HUES6 (cell line): Measurements from ENCODE around the gene DCC.

Source experiments
- H3K27ac ChIP-seq: 2 replicates; pipeline ENCODE4 v1.7.0; 2013; ENCODE audit warnings: low read depth, mild to moderate bottlenecking, low read length, inconsistent platforms
- H3K27me3 ChIP-seq: 2 replicates; pipeline ENCODE4 v1.6.1; 2013; ENCODE audit warnings: low read length; ENCODE audit not compliant: control insufficient read depth, insufficient read depth
- H3K36me3 ChIP-seq: 2 replicates; pipeline ENCODE4 v1.6.1; 2013; ENCODE audit warnings: low read length; ENCODE audit not compliant: control insufficient read depth, insufficient read depth
- H3K4me1 ChIP-seq: 2 replicates; pipeline ENCODE4 v1.6.1; 2013; ENCODE audit warnings: low read length; ENCODE audit not compliant: control insufficient read depth, insufficient read depth
- H3K4me3 ChIP-seq: 2 replicates; pipeline ENCODE4 v1.5.1; 2013; ENCODE audit warnings: low read depth, low read length
- H3K9ac ChIP-seq: one replicate; pipeline ENCODE4 v1.6.1; 2013; ENCODE audit warnings: mild to moderate bottlenecking, low read length
- H3K9me3 ChIP-seq: 2 replicates; pipeline ENCODE4 v1.6.1; 2013; ENCODE audit warnings: low read depth, low read length; ENCODE audit not compliant: control insufficient read depth, insufficient read depth

DCC gene

DNA sequence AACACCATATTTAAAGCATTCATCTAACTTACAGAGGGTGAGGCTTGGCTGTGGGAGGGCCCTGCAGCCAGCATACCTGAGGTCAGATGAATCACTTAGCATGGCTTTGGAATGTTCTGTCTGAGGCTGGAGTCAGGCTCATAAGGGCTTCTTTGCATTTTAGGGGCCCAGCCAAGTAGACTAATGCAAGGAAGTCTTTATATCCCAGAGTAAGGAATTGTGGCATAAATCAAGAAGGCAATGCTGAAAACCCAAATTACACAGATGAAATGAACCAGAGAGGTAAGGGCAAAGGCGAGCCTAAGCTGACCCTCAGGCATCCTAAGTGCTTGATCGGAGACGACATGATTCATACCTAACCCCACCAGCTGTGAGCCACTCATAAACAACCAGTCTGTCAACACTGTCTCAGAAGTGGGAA, 383.6 kb downstream of the DCC start:
- H3K27ac ChIP-seq, result no peak overlapping the region
- peaks cover 5% of the 10 kb centered on the region; the same call in 1 of the 2 replicates for H3K4me1 ChIP-seq
- no peak overlapping the region for H3K9ac ChIP-seq
- H3K36me3 ChIP-seq, result no peaks in the 10 kb centered on the region
- no peaks in the 10 kb centered on the region for H3K9me3 ChIP-seq
- no peaks in the 10 kb centered on the region for H3K27me3 ChIP-seq
- no peak overlapping the region for H3K4me3 ChIP-seq

DNA sequence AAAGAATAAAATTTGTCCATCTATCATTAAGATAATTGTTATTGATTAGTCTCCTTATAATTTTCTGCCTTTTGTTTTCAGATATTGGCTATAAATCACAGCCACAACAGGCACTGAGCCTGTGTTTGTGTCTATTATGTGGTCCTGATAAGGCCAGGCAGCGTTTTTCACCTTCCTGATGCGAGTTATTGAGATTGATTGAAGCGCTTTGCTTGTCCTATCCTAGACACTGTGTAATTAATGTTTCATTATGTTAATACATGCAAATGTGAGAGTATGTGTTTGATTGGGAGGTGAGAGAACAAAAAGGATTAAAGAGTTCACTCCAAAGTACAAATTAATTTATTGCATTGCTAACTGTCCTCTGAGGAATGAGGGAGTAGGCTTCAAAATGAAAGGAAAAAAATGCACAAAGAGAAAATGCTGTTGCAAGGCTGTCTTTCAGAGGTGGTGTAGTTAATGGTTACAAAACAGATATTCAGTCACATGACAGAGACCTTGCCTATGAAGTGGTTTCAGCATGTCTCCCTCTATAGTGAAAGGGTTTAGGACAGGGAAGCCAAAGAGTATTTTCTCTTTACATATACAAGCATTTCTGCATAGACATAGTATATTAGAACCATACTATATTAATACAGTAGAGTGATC, 391.1 kb downstream of the DCC start:
- Histone ChIP-seq H3K4me3 (no peak overlapping the region), H3K27ac (no peak overlapping the region), H3K9ac (no peak overlapping the region), H3K9me3 (no peaks in the 10 kb centered on the region), H3K4me1 (no peaks in the 10 kb centered on the region), H3K27me3 (no peaks in the 10 kb centered on the region), H3K36me3 (no peaks in the 10 kb centered on the region)

DNA sequence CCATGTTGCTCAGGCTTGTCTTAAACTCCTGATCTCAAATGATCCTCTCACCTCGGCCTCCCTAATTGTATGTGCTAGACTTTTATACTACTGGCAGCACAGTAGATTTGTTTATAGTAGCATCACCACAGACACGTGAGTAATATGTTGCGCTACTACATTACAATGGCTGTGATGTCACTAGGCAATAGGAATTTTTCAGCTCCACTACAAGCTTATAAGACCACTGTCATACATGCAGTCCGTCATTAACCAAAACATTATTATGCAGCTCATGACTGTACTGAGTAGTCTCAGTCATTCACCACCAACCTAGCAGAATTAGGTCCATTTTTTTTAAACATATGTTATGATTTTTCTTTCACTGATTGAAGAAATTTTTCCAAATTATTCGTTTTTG, 398.9 kb downstream of the DCC start:
- Histone ChIP-seq H3K9me3 (no peaks in the 10 kb centered on the region), H3K27ac (no peak overlapping the region), H3K27me3 (no peaks in the 10 kb centered on the region), H3K4me1 (no peaks in the 10 kb centered on the region), H3K36me3 (no peaks in the 10 kb centered on the region), H3K9ac (no peak overlapping the region), H3K4me3 (no peak overlapping the region)

DNA sequence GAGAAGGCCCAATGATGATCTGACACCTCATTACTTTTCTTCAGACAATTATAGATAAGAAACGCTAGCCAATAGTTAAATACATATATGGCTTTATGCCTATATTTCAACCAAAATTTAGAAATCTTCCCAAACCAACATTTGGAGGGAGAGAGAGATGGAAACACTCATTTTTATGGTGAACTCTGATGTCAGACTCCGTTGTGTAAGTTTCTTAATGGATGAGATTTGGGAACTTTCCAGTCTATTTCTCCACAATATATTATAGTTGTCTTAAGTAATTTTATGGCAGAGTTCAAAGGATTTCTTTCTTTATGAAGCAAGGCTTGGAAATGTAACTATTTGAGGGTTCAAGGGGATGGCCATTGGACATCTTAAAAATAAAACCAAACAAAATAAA, 407.0 kb downstream of the DCC start:
- Histone ChIP-seq H3K4me3 (no peak overlapping the region), H3K9ac (no peak overlapping the region), H3K4me1 (no peaks in the 10 kb centered on the region), H3K27me3 (no peaks in the 10 kb centered on the region), H3K36me3 (no peaks in the 10 kb centered on the region), H3K27ac (no peak overlapping the region), H3K9me3 (no peaks in the 10 kb centered on the region)

DNA sequence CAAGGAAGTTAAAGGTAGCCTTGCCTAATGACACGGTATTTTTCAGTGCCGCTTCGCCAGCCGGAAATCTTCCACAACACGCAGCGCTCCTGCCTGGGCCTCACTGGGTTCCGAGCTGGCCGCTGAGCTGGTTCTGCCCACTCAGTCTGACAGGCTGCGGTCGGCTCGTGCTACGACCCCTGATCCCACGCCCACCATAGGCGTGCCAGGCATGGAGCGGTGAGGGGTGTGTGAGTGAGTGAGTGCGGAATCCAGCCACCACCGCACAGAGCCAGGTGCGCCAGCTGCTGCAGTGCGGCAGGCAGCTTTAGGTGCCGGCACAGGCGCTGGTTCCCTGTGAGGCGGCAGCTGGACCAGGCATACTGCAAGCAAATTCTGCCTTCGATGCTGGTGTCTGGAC, 407.9 kb downstream of the DCC start:
- Histone ChIP-seq H3K27ac (no peak overlapping the region), H3K27me3 (no peaks in the 10 kb centered on the region), H3K36me3 (no peaks in the 10 kb centered on the region), H3K4me3 (no peak overlapping the region), H3K4me1 (no peaks in the 10 kb centered on the region), H3K9me3 (no peaks in the 10 kb centered on the region), H3K9ac (no peak overlapping the region)

DNA sequence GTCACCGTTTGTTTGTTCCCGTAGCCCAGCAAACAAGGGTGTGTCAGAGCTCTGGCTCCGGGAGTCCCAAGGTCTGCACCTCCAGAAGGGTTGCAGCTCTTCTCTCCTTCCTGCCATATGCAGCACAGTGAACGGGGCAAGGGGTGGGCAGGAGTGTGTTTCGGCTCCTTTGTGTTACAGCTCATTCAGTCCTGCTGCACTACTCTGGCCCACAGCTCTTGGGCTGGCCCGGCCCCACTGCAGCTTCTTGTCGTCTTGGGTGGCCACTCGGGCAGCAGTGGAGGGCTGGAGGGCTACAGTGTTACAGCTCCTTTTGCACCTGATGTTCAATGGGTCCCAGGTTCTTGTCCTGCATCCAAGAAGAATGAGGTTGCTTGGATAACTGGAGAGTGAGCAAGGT, 408.3 kb downstream of the DCC start:
- H3K27ac ChIP-seq, result no peak overlapping the region
- no peaks in the 10 kb centered on the region for H3K4me1 ChIP-seq
- H3K27me3 ChIP-seq, result no peaks in the 10 kb centered on the region

DNA sequence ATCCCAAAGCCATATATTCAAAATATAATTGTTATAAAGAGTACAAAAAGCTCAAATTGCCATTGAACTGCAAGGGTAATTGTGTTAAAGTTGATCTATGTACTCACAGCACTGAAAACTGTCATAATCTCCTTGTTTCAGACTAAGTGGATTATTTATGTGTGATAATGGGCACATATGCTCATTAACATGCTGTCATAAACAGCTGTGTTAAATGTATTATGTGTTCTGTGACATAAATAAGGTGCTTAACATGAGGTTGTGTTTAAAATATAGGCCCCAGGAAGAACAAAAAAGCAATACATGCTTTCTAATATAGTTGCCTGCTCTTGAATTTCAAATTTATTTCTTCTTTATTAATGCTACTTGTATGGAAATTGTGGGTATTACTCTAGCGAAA, 409.5 kb downstream of the DCC start:
- no peaks in the 10 kb centered on the region for H3K4me1 ChIP-seq
- no peaks in the 10 kb centered on the region for H3K9me3 ChIP-seq
- no peaks in the 10 kb centered on the region for H3K27me3 ChIP-seq
- H3K9ac ChIP-seq, result no peak overlapping the region
- no peaks in the 10 kb centered on the region for H3K36me3 ChIP-seq
- no peak overlapping the region for H3K27ac ChIP-seq
- H3K4me3 ChIP-seq, result no peak overlapping the region

More for the DNA sequence above, 408.3 kb downstream of the DCC start:
- Histone ChIP-seq H3K9me3 (no peaks in the 10 kb centered on the region), H3K4me3 (no peak overlapping the region), H3K36me3 (no peaks in the 10 kb centered on the region), H3K9ac (no peak overlapping the region)

DNA sequence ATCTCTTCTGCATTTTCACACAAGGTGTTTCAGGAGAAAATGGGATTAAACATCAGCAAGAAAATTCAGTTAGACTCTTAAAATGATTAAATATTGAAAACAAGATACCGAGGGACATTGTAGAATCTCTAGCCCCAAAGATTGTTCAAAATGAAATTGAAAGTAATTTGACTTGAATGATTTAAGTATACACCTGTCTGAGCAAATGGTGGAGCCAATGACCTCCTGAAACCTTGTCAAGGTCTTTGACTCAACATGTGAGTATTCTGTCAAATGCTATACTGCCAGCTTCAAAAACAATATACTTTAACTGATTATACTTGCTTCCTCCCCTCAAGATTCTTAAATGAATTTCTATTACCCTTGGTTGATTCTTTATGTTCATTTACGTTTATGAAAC, 411.0 kb downstream of the DCC start:
- no peak overlapping the region for H3K27ac ChIP-seq
- no peaks in the 10 kb centered on the region for H3K4me1 ChIP-seq

DNA sequence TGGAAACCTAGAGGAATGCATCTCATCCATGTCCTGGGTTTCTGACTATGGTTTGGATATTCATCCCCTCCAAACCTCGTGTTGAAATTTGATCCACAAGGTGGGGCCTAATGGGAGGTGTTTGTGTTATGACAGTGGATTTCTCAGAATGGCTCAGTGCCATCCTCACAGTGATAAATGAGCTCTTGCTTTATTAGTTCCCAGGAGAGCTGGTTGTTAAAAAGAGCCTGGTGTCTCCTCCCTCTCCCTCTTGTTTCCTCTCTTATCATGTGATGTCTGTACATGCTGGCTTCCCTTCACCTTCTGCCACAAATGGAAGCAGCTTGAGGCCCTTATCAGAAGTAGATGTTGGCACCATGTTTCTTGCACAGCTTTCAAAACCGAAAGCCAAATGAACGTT, 424.3 kb downstream of the DCC start:
- Histone ChIP-seq H3K9me3 (peaks cover 8% of the 10 kb centered on the region; the same call in 1 of the 2 replicates), H3K27ac (no peak overlapping the region), H3K27me3 (no peaks in the 10 kb centered on the region)

More for the DNA sequence above, 411.0 kb downstream of the DCC start:
- H3K9me3 ChIP-seq, result no peaks in the 10 kb centered on the region
- H3K9ac ChIP-seq, result no peak overlapping the region
- no peaks in the 10 kb centered on the region for H3K27me3 ChIP-seq
- H3K4me3 ChIP-seq, result no peak overlapping the region
- H3K36me3 ChIP-seq, result no peaks in the 10 kb centered on the region

DNA sequence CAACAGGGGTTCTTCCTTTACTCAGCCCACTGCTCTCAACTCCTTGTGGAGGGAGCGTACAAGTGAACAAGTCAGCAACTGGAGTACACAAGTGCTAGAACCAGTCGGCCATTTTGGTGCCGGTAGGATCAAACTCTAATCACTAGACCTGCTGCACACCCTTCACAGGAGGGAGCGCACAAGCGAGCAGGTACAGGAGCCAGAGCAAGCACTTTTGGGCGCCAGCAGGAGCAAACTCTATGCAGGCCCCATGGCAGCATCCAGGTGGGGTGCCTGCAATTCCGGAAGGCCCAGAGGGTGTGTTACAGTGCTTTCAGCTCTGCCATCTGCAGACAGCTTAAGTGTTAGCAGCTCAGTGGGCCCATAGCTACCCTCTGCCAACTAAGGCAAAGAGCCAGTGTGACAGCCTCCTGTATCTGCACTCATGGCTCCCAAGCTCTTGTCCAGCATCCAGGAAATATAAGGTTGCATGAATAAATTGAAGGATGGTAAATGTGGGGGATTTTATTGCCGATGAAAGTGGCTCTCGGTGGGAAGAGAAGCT, 426.1 kb downstream of the DCC start:
- H3K27me3 ChIP-seq, result no peaks in the 10 kb centered on the region
- H3K4me1 ChIP-seq, result no peaks in the 10 kb centered on the region
- H3K9me3 ChIP-seq, result 0 out of 2 replicates have a peak, but pooled peaks cover 2% of the 10 kb centered on the region
- no peak overlapping the region for H3K9ac ChIP-seq
- no peak overlapping the region for H3K4me3 ChIP-seq
- no peak overlapping the region for H3K27ac ChIP-seq
- no peaks in the 10 kb centered on the region for H3K36me3 ChIP-seq

More for the DNA sequence above, 424.3 kb downstream of the DCC start:
- Histone ChIP-seq H3K9ac (no peak overlapping the region), H3K4me1 (no peaks in the 10 kb centered on the region), H3K4me3 (no peak overlapping the region), H3K36me3 (no peaks in the 10 kb centered on the region)

DNA sequence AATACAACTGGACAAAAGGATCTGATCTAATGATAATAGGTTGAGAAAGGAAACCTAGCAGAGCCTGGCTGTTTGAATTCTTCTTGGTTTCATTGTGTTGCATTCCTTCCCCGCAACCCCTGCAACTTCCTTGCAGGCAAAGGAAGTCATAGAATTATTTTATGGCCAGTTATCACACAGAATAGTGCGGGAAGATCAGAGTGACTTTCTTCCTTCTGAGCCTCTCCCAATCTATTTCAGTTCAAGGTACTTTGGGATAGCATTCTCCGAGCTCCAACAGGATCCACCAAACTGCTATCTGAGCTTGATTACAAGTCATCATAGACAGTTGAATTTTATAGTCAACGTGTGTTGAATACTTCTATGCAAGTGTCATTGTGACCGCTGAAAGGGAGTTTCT, 441.1 kb downstream of the DCC start:
- Histone ChIP-seq H3K9me3 (no peaks in the 10 kb centered on the region), H3K4me1 (no peaks in the 10 kb centered on the region), H3K36me3 (no peaks in the 10 kb centered on the region)

More for the DNA sequence above, 441.1 kb downstream of the DCC start:
- Histone ChIP-seq H3K27ac (no peak overlapping the region), H3K9ac (no peak overlapping the region), H3K4me3 (no peak overlapping the region), H3K27me3 (no peaks in the 10 kb centered on the region)
